Activated naive CD8-positive, alpha-beta T cell (primary cell): Measurements from ENCODE around the gene PREX1.
A peak's percentile ranks its signal among the peaks of the same experiment; 100 is the strongest.

ENCODE experiments used
- H3K27ac Mint-ChIP-seq: one replicate; pipeline ENCODE4 v1.8.0; 2021; ENCODE audit warnings: mixed read lengths
- H3K27me3 Mint-ChIP-seq: one replicate; pipeline ENCODE4 v1.8.0; 2021; ENCODE audit warnings: mixed read lengths
- H3K36me3 Mint-ChIP-seq: one replicate; pipeline ENCODE4 v1.8.0; 2021; ENCODE audit warnings: mixed read lengths
- H3K4me1 Mint-ChIP-seq: one replicate; pipeline ENCODE4 v1.8.0; 2021; ENCODE audit warnings: low read depth, mixed read lengths
- H3K4me3 Mint-ChIP-seq: one replicate; pipeline ENCODE4 v1.8.0; 2021; ENCODE audit warnings: mild to moderate bottlenecking, mixed read lengths
- H3K9me3 Mint-ChIP-seq: one replicate; pipeline ENCODE4 v1.8.0; 2021; ENCODE audit warnings: low read depth, mixed read lengths

The PREX1 gene

GRCh38 chr20:48624315-48625020 lies 203.3 kb downstream of the PREX1 start:
- no peaks in the 10 kb centered on the region for H3K27me3 Mint-ChIP-seq
- H3K36me3 Mint-ChIP-seq, result no peaks in the 10 kb centered on the region
- no peak overlapping the region for H3K27ac Mint-ChIP-seq
- H3K4me3 Mint-ChIP-seq, result no peak overlapping the region
- H3K9me3 Mint-ChIP-seq, result no peaks in the 10 kb centered on the region
- H3K4me1 Mint-ChIP-seq, result peaks cover 16% of the 10 kb centered on the region

- H3K9me3 Mint-ChIP-seq, result no peaks in the 10 kb centered on the region
- H3K27ac Mint-ChIP-seq, result no peak overlapping the region
- H3K36me3 Mint-ChIP-seq, result no peaks in the 10 kb centered on the region
- H3K4me3 Mint-ChIP-seq, result no peak overlapping the region
- H3K4me1 Mint-ChIP-seq, result peaks cover 16% of the 10 kb centered on the region
- no peaks in the 10 kb centered on the region for H3K27me3 Mint-ChIP-seq
These were observed 203.9 kb downstream of the PREX1 start for GRCh38 chr20:48623906-48624265.

- Mint-ChIP-seq H3K4me1 (peaks cover 16% of the 10 kb centered on the region), H3K27ac (no peak overlapping the region), H3K36me3 (no peaks in the 10 kb centered on the region), H3K9me3 (no peaks in the 10 kb centered on the region), H3K4me3 (no peak overlapping the region), H3K27me3 (no peaks in the 10 kb centered on the region)
These were observed 204.5 kb downstream of the PREX1 start for GRCh38 chr20:48623176-48623905.

- peaks cover 16% of the 10 kb centered on the region for H3K4me1 Mint-ChIP-seq
- H3K9me3 Mint-ChIP-seq, result no peaks in the 10 kb centered on the region
- H3K27me3 Mint-ChIP-seq, result no peaks in the 10 kb centered on the region
- no peak overlapping the region for H3K4me3 Mint-ChIP-seq
- no peak overlapping the region for H3K27ac Mint-ChIP-seq
- H3K36me3 Mint-ChIP-seq, result no peaks in the 10 kb centered on the region
These were observed 205.4 kb downstream of the PREX1 start for GRCh38 chr20:48622421-48622820.

GRCh38 chr20:48621376-48622078 lies 206.3 kb downstream of the PREX1 start:
- no peak overlapping the region for H3K4me3 Mint-ChIP-seq
- no peak overlapping the region for H3K27ac Mint-ChIP-seq
- no peaks in the 10 kb centered on the region for H3K27me3 Mint-ChIP-seq
- H3K36me3 Mint-ChIP-seq, result no peaks in the 10 kb centered on the region
- no peaks in the 10 kb centered on the region for H3K9me3 Mint-ChIP-seq
- H3K4me1 Mint-ChIP-seq, result peaks cover 9% of the 10 kb centered on the region

GRCh38 chr20:48620507-48621375 lies 207.1 kb downstream of the PREX1 start:
- Mint-ChIP-seq H3K36me3 (no peaks in the 10 kb centered on the region), H3K4me3 (peak overlapping the region; percentile 79), H3K9me3 (no peaks in the 10 kb centered on the region), H3K4me1 (peaks cover 7% of the 10 kb centered on the region), H3K27ac (no peak overlapping the region), H3K27me3 (no peaks in the 10 kb centered on the region)

GRCh38 chr20:48620154-48620506 lies 207.7 kb downstream of the PREX1 start:
- no peaks in the 10 kb centered on the region for H3K9me3 Mint-ChIP-seq
- H3K27me3 Mint-ChIP-seq, result no peaks in the 10 kb centered on the region
- H3K27ac Mint-ChIP-seq, result no peak overlapping the region

GRCh38 chr20:48619126-48620101 lies 208.4 kb downstream of the PREX1 start:
- H3K27ac Mint-ChIP-seq, result no peak overlapping the region
- H3K27me3 Mint-ChIP-seq, result no peaks in the 10 kb centered on the region
- no peaks in the 10 kb centered on the region for H3K36me3 Mint-ChIP-seq
- no peak overlapping the region for H3K4me3 Mint-ChIP-seq
- peaks cover 7% of the 10 kb centered on the region for H3K4me1 Mint-ChIP-seq
- H3K9me3 Mint-ChIP-seq, result no peaks in the 10 kb centered on the region

More at GRCh38 chr20:48620154-48620506, 207.7 kb downstream of the PREX1 start:
- H3K4me1 Mint-ChIP-seq, result peaks cover 7% of the 10 kb centered on the region
- no peaks in the 10 kb centered on the region for H3K36me3 Mint-ChIP-seq
- H3K4me3 Mint-ChIP-seq, result no peak overlapping the region

- Mint-ChIP-seq H3K27me3 (peaks cover 2% of the 10 kb centered on the region), H3K27ac (no peak overlapping the region), H3K36me3 (no peaks in the 10 kb centered on the region), H3K4me3 (no peak overlapping the region), H3K4me1 (peaks cover 7% of the 10 kb centered on the region), H3K9me3 (no peaks in the 10 kb centered on the region)
These were observed 209.2 kb downstream of the PREX1 start for GRCh38 chr20:48618631-48619030.

- Mint-ChIP-seq H3K4me1 (peaks cover 7% of the 10 kb centered on the region), H3K4me3 (no peak overlapping the region), H3K27me3 (peaks cover 2% of the 10 kb centered on the region), H3K9me3 (no peaks in the 10 kb centered on the region), H3K27ac (no peak overlapping the region), H3K36me3 (no peaks in the 10 kb centered on the region)
These were observed 209.7 kb downstream of the PREX1 start for GRCh38 chr20:48618052-48618451.

GRCh38 chr20:48617481-48617880 lies 210.3 kb downstream of the PREX1 start:
- no peaks in the 10 kb centered on the region for H3K36me3 Mint-ChIP-seq
- H3K4me1 Mint-ChIP-seq, result peaks cover 7% of the 10 kb centered on the region
- H3K9me3 Mint-ChIP-seq, result no peaks in the 10 kb centered on the region
- H3K4me3 Mint-ChIP-seq, result no peak overlapping the region
- no peak overlapping the region for H3K27ac Mint-ChIP-seq
- peaks cover 2% of the 10 kb centered on the region for H3K27me3 Mint-ChIP-seq

- H3K36me3 Mint-ChIP-seq, result no peaks in the 10 kb centered on the region
- H3K27me3 Mint-ChIP-seq, result peaks cover 2% of the 10 kb centered on the region
- H3K27ac Mint-ChIP-seq, result no peak overlapping the region
- no peak overlapping the region for H3K4me3 Mint-ChIP-seq
- H3K9me3 Mint-ChIP-seq, result no peaks in the 10 kb centered on the region
- H3K4me1 Mint-ChIP-seq, result peaks cover 7% of the 10 kb centered on the region
These were observed 211.3 kb downstream of the PREX1 start for GRCh38 chr20:48616481-48616880.

GRCh38 chr20:48615871-48616270 lies 211.9 kb downstream of the PREX1 start:
- H3K9me3 Mint-ChIP-seq, result no peaks in the 10 kb centered on the region
- H3K4me1 Mint-ChIP-seq, result peaks cover 4% of the 10 kb centered on the region
- H3K27ac Mint-ChIP-seq, result no peak overlapping the region
- H3K4me3 Mint-ChIP-seq, result no peak overlapping the region
- no peaks in the 10 kb centered on the region for H3K36me3 Mint-ChIP-seq
- peaks cover 2% of the 10 kb centered on the region for H3K27me3 Mint-ChIP-seq
